GM13977 (cell line): Measurements from ENCODE around the gene NRARP.

ENCODE experiments used
- DNase-seq: peaks from one replicate; pipeline ENCODE4 v3.0.0; 2012; ENCODE audit warnings: low spot score
- CTCF ChIP-seq: IDR thresholded peaks from 2 replicates; pipeline ENCODE4 v1.5.1; 2012; ENCODE audit warnings: mild to moderate bottlenecking, control low read depth; ENCODE audit not compliant: insufficient read depth; ENCODE audit errors: extremely low read depth, missing control alignments
- in situ Hi-C: fragments of 300-500 bp; cut with MboI; formaldehyde crosslinking; loops from one replicate; pipeline ENCODE4 v1.12.0; 2022; ENCODE audit warnings: low sequenced_read_pairs, low pct_unique_long_range_greater_than_20kb, mixed read lengths, inconsistent platforms; ENCODE audit not compliant: unreplicated experiment

The NRARP gene

GRCh38 chr9:137316012-137316981, 14.2 kb upstream of the NRARP start:
- DNase-seq, result peak; percentile 96
- TF ChIP-seq CTCF, result no peak
- in situ Hi-C loops, result no loop called here

- in situ Hi-C loops, result no loop called here
- TF ChIP-seq CTCF, result no peak
- no peak for DNase-seq
These were observed 13.5 kb upstream of the NRARP start for GRCh38 chr9:137315581-137316011.

- TF ChIP-seq CTCF, result no peak
- in situ Hi-C loops, result no loop called here
- DNase-seq, result peak; percentile 37
These were observed 12.8 kb upstream of the NRARP start for GRCh38 chr9:137314561-137315560.

GRCh38 chr9:137313956-137314560, 12.0 kb upstream of the NRARP start:
- in situ Hi-C loops, result no loop called here
- no peak for TF ChIP-seq CTCF
- DNase-seq, result no peak

GRCh38 chr9:137313326-137313936, 11.4 kb upstream of the NRARP start:
- DNase-seq, result no peak
- no peak for TF ChIP-seq CTCF
- in situ Hi-C loops, result no loop called here
